ENCODE data around the gene FCSK. TPM values are rescaled to one million over a fixed set of nuclear protein-coding genes. Genes with fewer than 3 reads are reported as not detected.

The FCSK gene
- total and polyA plus RNA-seq, 2 of the 13 experiments (the other 11 are each of a cell fraction or from before 2014, with no cell fraction given) = 9.1 to 19.2 TPM

DNA sequence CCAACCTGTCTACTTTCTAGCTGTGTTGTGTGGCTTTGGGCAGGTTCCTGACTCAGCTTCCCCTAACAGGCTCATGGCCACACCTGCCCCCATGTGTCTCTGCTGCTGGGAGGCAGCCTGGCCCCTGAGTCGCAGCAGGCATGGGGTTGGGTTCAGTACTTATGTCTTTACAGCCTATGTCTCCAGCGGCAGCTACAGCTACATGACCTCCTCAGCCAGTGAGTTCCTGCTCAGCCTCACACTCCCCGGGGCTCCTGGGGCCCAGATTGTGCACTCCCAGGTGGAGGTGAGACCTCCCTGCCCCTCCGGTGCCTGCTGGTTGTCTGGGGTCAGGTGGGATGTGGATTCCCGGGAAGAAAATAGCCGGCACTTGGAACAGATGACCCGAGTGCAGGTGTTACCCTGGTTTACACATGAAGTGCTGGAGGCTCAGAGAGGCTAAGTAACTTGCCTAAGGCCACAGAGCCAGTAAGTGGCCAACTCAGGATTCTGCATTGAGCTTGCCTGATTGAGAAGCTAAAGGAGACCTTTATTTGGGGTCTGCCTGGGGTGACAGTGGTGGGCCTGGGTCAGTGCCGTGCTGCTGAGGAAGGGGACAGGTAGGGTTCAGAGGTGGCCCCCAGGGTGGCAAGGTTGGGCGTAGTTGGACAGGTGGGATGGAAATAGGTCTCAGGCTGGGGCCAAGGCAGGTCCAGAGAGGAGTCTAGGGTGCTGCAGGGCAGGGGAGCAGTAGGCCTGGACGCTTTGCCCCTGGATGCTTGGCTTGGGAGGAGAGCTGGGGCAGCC lies 15.9 kb downstream of the FCSK start (continued):
- TF ChIP-seq, protein P1, sequence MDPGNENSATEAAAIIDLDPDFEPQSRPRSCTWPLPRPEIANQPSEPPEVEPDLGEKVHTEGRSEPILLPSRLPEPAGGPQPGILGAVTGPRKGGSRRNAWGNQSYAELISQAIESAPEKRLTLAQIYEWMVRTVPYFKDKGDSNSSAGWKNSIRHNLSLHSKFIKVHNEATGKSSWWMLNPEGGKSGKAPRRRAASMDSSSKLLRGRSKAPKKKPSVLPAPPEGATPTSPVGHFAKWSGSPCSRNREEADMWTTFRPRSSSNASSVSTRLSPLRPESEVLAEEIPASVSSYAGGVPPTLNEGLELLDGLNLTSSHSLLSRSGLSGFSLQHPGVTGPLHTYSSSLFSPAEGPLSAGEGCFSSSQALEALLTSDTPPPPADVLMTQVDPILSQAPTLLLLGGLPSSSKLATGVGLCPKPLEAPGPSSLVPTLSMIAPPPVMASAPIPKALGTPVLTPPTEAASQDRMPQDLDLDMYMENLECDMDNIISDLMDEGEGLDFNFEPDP (CRISPR knock-in tag; conservative IDR thresholded peaks at IDR 0.05) = 0 out of 2 replicates have a peak, but pooled peaks have one; percentile 64

DNA sequence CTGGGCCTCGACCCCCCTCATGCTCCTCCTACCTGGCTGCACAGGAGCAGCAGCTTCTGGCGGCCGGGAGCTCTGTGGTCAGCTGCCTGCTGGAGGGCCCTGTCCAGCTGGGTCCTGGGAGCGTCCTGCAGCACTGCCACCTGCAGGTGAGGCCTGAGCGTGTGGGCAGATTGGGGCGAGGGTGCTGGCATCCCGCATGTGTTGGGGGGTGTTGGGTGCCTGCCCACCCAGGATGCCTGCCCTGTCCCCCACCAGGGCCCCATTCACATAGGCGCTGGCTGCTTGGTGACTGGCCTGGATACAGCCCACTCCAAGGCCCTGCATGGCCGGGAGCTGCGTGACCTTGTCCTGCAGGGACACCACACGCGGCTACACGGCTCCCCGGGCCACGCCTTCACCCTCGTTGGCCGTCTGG lies 16.5 kb downstream of the FCSK start:
- H2AFZ ChIP-seq (ENCODE audit: low read length) = no peak overlapping the region
- H3K27me3 ChIP-seq (ENCODE audit: control insufficient read depth in 1 of 2, insufficient read depth in 2 of 2, low read length in 2 of 2) = no peaks in the 10 kb centered on the region
- ATAC-seq (peak; percentile 87), FAIRE-seq (peak; percentile 57), DNase-seq (ENCODE audit: low spot score) (peak; percentile 61)
- H3K9me3 ChIP-seq (ENCODE audit: low read length) = no peaks in the 10 kb centered on the region
- ChIA-PET CTCF (ENCODE audit: low intra/inter-chr PET ratio, low total read pairs) (interaction anchor here (0.8 to 2.8 kb wide), 4 partner anchors 53 to 101 kb away, joined by 3 to 47 read pairs (median 6); no protein-coding TSS in a partner anchor), POLR2A (interaction anchor here (0.6 to 4.8 kb wide), 11 partner anchors 10 to 124 kb away, joined by 3 to 51 read pairs (median 4); partner anchors contain the start of genes DDX19A and FCSK)
- H3K4me1 ChIP-seq (ENCODE audit: insufficient read depth, low read length) = peaks cover 5% of the 10 kb centered on the region; the same call in 1 of the 2 replicates
- H3K27ac ChIP-seq (ENCODE audit: extremely low read length, insufficient read depth, low read length) = no peak overlapping the region
- no peaks in the 10 kb centered on the region for H4K20me1 ChIP-seq (ENCODE audit: insufficient read depth, low read length)
- 46% methylated on average over 15 of the region's 17 CpGs for WGBS (ENCODE audit: low lambda C conversion rate)
- no peak overlapping the region for H3K9ac ChIP-seq (ENCODE audit: insufficient read depth, low read depth, low read length)
- no peak overlapping the region for H3K4me3 ChIP-seq (replicated peaks in 1 of 3; ENCODE audit: insufficient read depth in 1 of 3, low read depth in 2 of 3, low read length in 3 of 3)
- in situ Hi-C loops (cut with HindIII; ENCODE audit: extremely low pct_ligation_motif_present, low pct_unique_long_range_greater_than_20kb) (no loop called here), intact Hi-C loops (cut with micrococcal nuclease; ENCODE audit: unreplicated experiment) (loop anchor here (1.0 to 2.0 kb wide), 2 partner anchors 76 to 90 kb away; no protein-coding TSS in a partner anchor)
- peaks cover 0 to 4% of the 10 kb centered on the region in 2 experiments; a peak in 1 of 5 replicates for H3K36me3 ChIP-seq (replicated peaks in 1 of 2; ENCODE audit: control insufficient read depth in 1 of 2, insufficient read depth in 2 of 2, low read length in 2 of 2)
- 0 out of 2 replicates have a peak overlapping the region, but pooled peaks have one; percentile 8 for H3K4me2 ChIP-seq (ENCODE audit: low read depth, low read length)
- no TSS peak for BruUV-seq (replicated peaks)
- H3K79me2 ChIP-seq (ENCODE audit: insufficient read depth, low read length) = no peaks in the 10 kb centered on the region
- TF ChIP-seq, protein P2, sequence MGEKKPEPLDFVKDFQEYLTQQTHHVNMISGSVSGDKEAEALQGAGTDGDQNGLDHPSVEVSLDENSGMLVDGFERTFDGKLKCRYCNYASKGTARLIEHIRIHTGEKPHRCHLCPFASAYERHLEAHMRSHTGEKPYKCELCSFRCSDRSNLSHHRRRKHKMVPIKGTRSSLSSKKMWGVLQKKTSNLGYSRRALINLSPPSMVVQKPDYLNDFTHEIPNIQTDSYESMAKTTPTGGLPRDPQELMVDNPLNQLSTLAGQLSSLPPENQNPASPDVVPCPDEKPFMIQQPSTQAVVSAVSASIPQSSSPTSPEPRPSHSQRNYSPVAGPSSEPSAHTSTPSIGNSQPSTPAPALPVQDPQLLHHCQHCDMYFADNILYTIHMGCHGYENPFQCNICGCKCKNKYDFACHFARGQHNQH (CRISPR knock-in tag; IDR thresholded peaks at IDR 0.05) = peak; percentile 33; the same call in 1 of the 2 replicates
- no peak for TF ChIP-seq ARNTL (CRISPR knock-in tag; IDR thresholded peaks at IDR 0.05)
- TF ChIP-seq SCMH1 (CRISPR knock-in tag; IDR thresholded peaks at IDR 0.05; ENCODE audit: borderline replicate concordance) = no peak
- no peak for TF ChIP-seq SETDB1 (CRISPR knock-in tag; IDR thresholded peaks at IDR 0.05; ENCODE audit: borderline replicate concordance)
- TF ChIP-seq, protein P3, sequence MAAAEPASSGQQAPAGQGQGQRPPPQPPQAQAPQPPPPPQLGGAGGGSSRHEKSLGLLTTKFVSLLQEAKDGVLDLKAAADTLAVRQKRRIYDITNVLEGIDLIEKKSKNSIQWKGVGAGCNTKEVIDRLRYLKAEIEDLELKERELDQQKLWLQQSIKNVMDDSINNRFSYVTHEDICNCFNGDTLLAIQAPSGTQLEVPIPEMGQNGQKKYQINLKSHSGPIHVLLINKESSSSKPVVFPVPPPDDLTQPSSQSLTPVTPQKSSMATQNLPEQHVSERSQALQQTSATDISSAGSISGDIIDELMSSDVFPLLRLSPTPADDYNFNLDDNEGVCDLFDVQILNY (CRISPR knock-in tag; conservative IDR thresholded peaks at IDR 0.05) = no peak
- no peak for TF ChIP-seq SAFB2 (CRISPR knock-in tag; IDR thresholded peaks at IDR 0.05; ENCODE audit: borderline replicate concordance, low read depth)
- TF ChIP-seq POGZ (CRISPR knock-in tag; IDR thresholded peaks at IDR 0.05) = no peak
- TF ChIP-seq, protein P4, sequence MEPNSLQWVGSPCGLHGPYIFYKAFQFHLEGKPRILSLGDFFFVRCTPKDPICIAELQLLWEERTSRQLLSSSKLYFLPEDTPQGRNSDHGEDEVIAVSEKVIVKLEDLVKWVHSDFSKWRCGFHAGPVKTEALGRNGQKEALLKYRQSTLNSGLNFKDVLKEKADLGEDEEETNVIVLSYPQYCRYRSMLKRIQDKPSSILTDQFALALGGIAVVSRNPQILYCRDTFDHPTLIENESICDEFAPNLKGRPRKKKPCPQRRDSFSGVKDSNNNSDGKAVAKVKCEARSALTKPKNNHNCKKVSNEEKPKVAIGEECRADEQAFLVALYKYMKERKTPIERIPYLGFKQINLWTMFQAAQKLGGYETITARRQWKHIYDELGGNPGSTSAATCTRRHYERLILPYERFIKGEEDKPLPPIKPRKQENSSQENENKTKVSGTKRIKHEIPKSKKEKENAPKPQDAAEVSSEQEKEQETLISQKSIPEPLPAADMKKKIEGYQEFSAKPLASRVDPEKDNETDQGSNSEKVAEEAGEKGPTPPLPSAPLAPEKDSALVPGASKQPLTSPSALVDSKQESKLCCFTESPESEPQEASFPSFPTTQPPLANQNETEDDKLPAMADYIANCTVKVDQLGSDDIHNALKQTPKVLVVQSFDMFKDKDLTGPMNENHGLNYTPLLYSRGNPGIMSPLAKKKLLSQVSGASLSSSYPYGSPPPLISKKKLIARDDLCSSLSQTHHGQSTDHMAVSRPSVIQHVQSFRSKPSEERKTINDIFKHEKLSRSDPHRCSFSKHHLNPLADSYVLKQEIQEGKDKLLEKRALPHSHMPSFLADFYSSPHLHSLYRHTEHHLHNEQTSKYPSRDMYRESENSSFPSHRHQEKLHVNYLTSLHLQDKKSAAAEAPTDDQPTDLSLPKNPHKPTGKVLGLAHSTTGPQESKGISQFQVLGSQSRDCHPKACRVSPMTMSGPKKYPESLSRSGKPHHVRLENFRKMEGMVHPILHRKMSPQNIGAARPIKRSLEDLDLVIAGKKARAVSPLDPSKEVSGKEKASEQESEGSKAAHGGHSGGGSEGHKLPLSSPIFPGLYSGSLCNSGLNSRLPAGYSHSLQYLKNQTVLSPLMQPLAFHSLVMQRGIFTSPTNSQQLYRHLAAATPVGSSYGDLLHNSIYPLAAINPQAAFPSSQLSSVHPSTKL (CRISPR knock-in tag; IDR thresholded peaks at IDR 0.05) = 0 out of 2 replicates have a peak, but pooled peaks have one; percentile 19
- no peak for TF ChIP-seq ZNF747 (CRISPR knock-in tag; IDR thresholded peaks at IDR 0.05; ENCODE audit: borderline replicate concordance)
- TF ChIP-seq ARNT (IDR thresholded peaks at IDR 0.05) = no peak

All from HepG2 (cell line).